Embryonic facial prominence (tissue), 1 donor: ENCODE measurements around the gene RFX2.
"Not testable (repeated sequence)": the region's sequence is repeated elsewhere in the genome, so short reads cannot be mapped to it uniquely, and the experiment has no call there.

Experiments used
- DNase-seq: peaks from one replicate; pipeline ENCODE4 v3.0.0-alpha.2; 2016; ENCODE audit errors: extremely low spot score

RFX2 gene

GRCh38 chr19:6074709-6075403 lies 35.4 kb downstream of the RFX2 start:
- no peak for DNase-seq

DNA sequence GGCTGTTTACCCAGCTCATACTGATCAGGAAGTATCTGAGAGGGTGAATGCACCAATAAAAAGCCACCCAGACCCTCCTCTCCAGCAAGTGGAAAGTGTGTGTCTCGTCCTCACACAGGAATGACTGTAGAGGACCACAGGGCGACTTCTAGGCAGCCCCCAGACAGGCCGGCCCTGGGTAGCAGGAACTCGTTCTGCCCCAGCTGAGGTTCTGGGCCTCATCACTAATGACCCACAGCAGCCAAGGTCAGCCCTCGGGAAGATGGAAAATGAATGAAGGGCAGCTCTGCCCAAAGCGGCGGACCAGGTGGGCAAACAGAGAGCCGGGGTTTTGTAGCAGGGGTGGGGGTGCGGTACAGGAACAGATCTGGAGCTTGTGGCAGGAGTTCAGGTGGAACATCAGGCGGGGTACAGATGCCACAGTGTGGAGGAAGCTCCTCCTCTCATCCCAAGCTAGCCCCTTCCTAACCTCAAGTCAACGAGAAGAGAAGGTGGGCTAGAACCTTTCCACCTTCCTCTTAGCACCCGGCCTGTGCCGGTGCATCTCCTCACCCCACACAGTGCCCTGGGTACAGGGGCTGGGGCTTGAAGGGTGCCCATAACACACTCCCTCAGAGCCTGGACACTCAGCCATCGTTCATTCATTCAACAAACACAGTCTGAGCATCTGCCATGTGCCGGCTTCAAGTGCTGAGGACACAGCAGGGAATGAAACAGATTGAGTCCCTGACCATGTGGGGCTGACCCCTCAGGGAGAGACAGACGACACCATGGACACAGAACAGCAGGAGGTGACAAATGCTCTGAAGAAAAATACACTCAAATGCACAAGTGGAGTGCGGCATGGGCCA lies 36.2 kb downstream of the RFX2 start:
- DNase-seq: no peak

DNA sequence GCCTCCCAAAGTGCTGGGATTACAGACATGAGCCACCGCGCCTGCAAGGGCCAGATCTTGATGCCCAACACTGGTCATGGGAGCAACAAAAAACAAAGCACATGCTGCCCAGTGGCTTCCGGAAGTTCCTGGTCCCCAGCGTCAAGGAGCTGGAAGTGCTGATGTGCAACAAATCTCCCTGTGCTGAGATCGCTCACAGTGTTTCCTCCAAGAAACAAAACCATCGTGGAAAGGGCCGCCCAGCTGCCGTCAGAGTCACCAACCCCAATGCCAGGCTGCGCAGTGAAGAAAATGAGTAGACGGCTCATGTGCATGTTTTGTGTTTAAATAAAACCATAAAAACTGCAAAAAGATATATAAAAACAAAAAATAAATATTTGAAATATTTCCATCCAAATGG lies 37.1 kb downstream of the RFX2 start:
- DNase-seq: not testable (repeated sequence)

DNA sequence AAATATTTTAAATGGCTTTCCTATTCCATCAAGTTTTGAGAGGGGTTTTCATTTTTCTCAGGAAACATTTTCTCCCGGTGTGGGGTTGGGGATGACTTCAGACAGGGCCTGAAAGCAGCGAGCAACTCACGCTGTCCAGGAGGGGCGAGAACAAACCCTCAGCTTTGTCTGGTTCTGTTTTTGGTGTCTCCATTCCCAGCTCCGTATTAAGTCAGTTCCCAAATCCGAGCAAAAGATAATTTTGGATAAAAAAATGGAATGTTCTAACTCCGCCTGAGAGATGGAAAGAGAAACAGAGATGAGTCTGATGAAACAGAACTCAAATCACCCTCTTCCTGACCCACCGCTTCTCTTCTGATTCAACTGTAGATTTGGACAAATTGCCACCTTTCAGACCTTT lies 38.4 kb downstream of the RFX2 start:
- no peak for DNase-seq

DNA sequence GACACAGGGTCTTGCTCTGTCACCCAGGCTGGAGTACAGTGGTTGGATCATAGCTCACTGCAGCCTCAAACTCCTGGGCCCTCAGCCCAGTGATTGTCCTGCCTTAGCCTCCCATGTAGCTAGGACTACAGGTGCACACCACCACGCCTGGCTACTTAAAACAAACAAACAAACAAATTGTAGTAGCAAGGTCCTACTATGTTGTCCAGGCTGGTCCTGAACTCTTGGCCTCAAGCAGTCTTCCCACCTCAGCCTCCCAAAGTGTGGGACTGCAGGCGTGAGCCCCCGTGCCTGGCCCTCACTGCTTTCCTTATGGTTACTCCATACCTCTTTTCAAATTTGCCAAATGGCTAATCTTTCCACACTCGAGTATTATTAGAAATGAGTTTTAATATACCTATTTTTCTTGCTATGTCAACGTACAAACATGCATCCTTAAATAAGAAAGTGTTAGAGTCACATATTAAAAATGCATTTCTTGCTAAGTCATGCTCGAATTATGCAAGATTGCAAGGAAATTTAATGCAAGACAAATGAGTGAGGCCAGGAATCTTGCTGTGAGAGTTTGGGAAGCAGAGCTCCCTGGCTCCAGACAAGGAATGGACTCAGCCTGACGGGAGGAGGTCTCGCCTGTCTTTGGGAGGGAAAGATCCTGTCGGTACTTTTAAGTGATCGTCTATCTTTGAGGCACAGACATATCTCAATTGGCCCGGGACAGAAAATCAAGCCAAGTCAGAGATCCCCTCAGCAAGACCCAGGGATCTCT lies 39.4 kb downstream of the RFX2 start:
- DNase-seq: no peak

- DNase-seq: no peak
Measured at GRCh38 chr19:6070207-6070681, 40.1 kb downstream of the RFX2 start.

- DNase-seq: no peak
Measured at GRCh38 chr19:6069268-6069791, 41.0 kb downstream of the RFX2 start.

DNA sequence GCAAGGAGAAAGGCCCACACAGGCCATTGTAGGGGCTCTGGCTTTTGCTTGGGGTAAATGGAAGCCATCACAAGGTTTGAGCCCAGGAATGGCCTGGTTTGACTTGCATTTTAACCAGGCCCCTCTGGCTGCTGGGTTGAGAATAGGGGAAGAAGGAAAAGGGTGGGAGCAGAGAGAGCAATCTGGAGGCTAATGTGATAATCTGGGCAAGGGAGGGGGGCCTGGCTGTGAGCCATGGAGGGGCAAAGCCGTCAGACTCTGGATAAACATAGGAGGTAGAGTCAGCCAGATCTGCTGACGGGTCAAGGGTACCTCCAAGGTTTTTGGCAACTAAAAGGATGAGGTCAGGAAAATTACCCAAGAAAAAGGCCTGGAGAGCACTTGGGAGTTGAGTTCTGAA lies 41.6 kb downstream of the RFX2 start:
- DNase-seq: no peak

DNA sequence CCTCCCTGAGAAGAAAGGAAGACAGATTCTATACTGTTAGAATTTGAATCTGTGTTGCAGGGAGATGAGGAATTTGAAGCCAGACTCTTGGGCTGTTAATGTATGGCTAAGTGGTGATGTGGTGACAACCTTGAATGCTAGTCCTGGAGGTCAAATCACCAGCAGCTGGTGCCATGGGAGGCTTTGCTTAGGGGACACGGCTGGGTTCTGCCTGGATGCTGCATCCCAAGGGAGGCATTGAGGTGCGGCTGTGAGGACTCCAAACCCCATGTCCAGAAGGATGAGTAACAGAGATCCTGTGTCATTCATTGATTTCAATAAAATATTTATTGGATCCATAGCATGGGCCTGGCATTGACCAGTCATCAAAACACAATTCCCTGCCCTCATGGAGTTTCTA lies 42.3 kb downstream of the RFX2 start:
- DNase-seq: no peak

DNA sequence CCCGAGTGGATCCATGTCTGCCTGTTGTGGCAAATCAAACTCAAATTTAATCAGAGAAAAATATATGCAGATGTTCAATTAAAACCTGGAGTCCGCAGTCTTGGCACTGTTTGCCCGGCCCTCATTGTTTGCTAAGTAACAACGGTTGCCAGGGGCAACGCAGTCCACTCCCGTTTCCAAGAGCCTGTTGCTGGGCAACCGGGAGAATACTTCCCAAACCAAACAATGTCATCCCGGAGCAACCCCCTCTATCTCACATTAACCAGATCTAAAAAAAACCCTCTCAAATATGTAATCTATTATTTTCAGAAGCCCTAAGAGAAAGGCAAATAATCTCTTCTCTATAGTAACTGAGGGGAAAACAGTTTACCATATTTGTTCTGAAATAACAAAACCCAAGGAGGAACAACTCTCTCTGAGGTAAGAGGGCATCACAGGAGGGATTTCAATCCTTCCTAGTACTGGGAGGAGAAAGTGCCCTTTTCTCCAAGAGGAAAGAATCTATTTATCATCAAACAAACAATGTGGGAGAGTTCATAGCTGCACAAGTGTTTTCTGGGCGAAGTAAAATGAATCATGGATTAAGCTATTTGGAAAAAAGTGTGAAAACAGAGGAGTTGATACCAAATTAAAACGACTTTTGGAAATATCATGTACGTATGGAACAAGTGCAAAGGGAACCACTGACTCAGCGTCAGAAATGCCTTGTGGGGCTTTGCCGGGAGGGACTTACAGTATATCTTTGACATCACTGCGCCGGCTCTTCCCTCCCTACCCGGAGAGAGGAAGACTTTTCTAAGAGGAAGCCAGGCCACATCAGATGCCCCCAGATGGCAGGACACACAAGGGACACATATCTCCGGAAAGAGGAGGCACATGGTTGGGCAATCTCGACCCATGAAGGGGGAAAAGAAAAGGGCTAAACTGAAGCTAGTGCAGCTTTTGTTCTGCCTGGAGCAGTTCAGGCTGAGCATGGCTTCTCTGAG lies 43.3 kb downstream of the RFX2 start:
- peak; percentile 97 for DNase-seq

GRCh38 chr19:6065685-6066374 lies 44.5 kb downstream of the RFX2 start:
- no peak for DNase-seq

DNA sequence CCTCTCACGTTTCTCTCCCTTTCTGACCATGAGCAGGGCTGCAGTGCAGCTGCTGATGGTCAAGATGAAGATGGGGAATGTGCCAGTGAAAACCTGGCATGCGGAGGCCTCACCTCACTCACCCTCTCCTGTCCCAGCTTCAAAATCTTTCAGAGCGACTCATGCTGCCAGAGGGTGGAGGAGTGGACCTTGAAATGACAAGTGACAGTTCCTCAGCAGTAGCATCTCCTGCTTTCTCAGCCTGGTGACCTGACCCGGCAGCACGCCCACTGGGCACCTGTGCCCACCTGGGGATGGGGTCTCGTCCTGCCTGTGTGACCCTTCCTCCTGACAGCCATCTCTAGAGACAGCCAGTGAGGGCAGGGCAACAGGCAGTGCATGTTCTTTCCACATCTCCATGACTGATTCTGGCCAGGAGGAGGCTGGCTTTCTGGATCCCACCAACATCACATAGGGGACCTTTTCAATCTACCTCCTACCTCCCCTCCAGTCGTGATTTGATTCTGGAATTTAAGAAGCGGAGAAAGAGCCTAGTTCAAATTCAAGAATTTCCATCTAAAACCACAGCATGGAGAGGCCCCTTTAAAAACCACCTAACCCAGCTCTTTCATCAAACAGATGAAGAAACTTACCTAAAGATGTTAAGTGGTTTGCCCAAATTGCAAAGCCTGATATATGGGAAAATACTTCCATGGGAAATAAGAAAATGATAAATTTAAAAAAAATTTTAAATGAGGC lies 45.8 kb downstream of the RFX2 start:
- no peak for DNase-seq

- no peak for DNase-seq
Measured at GRCh38 chr19:6063576-6064335, 46.5 kb downstream of the RFX2 start.

- no peak for DNase-seq
Measured at GRCh38 chr19:6062961-6063575, 47.2 kb downstream of the RFX2 start.

GRCh38 chr19:6062274-6062673 lies 48.0 kb downstream of the RFX2 start:
- no peak for DNase-seq

- no peak for DNase-seq
Measured at GRCh38 chr19:6061376-6062130, 48.7 kb downstream of the RFX2 start.

- no peak for DNase-seq
Measured at GRCh38 chr19:6060600-6061375, 49.5 kb downstream of the RFX2 start.
